Dermis lymphatic vessel endothelial cell (primary cell): Measurements from ENCODE around the gene CARMIL1. TPM values are rescaled to one million over a fixed set of nuclear protein-coding genes. Genes with fewer than 3 reads are reported as not detected.

Experiments
- total RNA-seq: library from RNA; depleted of rRNA; stranded (reverse); fragments of >200 nt; gene quantifications from 2 replicates; pipeline ENCODE4 v1.2.1, GENCODE V29; 2014

CARMIL1 gene
- 0.33 and 4.0 TPM in 2 replicates for total RNA-seq

DNA sequence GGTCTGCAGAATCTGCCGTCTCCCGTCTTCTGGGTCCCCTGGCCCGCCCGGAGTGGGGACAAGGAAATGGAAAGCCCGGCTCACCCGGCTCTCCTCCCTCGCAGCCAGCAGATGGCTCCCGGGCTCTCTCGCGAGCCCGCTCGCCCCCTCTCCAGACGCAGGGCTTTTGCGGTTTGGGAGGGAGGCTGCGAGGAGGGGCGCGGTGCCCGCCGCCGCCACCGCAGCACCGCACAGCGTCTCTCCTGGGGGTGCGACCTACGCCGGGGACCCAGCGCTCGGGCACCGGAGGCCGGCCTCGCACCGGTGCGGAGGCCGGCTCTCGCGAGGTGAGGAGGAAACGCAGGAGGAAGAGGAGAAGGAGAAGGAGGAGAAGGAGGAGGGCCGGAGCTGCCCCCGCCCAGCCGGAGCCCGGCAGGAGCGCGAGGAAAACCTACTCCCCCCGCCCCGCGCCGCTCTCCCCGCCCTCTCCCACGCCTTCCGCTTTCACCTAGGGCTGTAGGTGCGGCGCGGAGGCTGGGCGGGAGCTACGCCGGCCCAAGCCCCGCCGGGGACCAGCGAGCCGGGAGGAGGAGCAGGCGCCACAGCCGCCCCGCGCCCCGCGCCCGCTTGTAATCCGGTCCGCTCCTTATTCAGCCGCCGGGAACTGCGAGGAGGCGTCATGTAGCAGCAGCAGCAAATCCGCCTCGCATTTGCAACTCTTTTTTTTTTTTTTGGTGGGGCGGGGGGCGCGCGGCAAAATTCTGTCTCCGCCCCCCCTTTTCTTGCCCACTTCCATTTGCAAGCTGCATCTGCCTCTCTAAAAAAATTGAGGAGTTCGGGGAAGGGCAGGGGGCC is at the start of gene CARMIL1:
Gene CARMIL1 (plus strand): TSS at position 461 of the 834 bp plus-strand sequence. CDS start 422 bp downstream, outside the sequence.

GRCh38 chr6:25652007-25652515 is 372.9 kb downstream of the CARMIL1 start, which contains the start of gene SCGN:
TSS of gene SCGN (plus strand) at chr6:25652215. CDS start at chr6:25652404, 189 bp downstream.

